C4-2B (cell line): ENCODE measurements around the gene TNFSF13.

ENCODE experiments used
- CTCF ChIP-seq: fragments of 450-650 bp; conservative IDR thresholded peaks from 2 replicates; pipeline ENCODE4 v1.5.1; 2017; ENCODE audit warnings: mild to moderate bottlenecking
- ZFX ChIP-seq: fragments of 450-650 bp; IDR thresholded peaks from 2 replicates; pipeline ENCODE4 v1.6.1; 2017

DNA sequence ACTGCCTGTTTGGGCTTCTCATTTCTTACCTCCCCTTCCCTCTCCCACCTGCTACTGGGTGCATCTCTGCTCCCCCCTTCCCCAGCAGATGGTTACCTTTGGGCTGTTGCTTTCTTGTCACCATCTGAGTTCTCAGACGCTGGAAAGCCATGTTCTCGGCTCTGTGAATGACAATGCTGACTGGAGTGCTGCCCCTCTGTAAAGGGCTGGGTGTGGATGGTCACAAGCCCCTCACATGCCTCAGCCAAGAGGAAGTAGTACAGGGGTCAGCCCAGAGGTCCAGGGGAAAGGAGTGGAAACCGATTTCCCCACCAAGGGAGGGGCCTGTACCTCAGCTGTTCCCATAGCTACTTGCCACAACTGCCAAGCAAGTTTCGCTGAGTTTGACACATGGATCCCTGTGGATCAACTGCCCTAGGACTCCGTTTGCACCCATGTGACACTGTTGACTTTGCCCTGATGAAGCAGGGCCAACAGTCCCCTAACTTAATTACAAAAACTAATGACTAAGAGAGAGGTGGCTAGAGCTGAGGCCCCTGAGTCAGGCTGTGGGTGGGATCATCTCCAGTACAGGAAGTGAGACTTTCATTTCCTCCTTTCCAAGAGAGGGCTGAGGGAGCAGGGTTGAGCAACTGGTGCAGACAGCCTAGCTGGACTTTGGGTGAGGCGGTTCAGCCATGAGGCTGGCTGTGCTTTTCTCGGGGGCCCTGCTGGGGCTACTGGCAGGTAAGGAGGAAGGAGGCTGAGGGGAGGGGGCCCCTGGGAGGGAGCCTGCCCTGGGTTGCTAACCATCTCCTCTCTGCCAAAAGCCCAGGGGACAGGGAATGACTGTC lies 20.7 kb downstream of the TNFSF13 start, which contains the start of gene CD68:
- TF ChIP-seq CTCF (no peak), ZFX (no peak)
